Cardiac ventricle fibroblast (primary cell): Measurements from ENCODE around the gene UTS2R. TPM values are rescaled to one million over a fixed set of nuclear protein-coding genes. Genes with fewer than 3 reads are reported as not detected.

Experiments used
- total RNA-seq: library from RNA; depleted of rRNA; stranded (reverse); fragments of >200 nt; gene quantifications from 2 replicates; pipeline ENCODE4 v1.2.3, GENCODE V29; 2015

UTS2R gene
- total RNA-seq = not detected in 2 replicates

GRCh38 chr17:82371333-82372248, at the start of gene UTS2R:
Gene UTS2R (plus strand): TSS chr17:82371765. CDS start chr17:82374325, 2,560 bp downstream.

GRCh38 chr17:82333279-82334171, 38.0 kb upstream of the UTS2R start, which contains the start of gene SECTM1:
Gene SECTM1 (minus strand): TSS chr17:82333766. CDS start chr17:82327240, 6,526 bp downstream.

GRCh38 chr17:82358465-82359350, 12.9 kb upstream of the UTS2R start, which contains the start of gene TEX19:
Gene TEX19 (plus strand): TSS chr17:82359247. CDS start chr17:82362151, 2,904 bp downstream.

DNA sequence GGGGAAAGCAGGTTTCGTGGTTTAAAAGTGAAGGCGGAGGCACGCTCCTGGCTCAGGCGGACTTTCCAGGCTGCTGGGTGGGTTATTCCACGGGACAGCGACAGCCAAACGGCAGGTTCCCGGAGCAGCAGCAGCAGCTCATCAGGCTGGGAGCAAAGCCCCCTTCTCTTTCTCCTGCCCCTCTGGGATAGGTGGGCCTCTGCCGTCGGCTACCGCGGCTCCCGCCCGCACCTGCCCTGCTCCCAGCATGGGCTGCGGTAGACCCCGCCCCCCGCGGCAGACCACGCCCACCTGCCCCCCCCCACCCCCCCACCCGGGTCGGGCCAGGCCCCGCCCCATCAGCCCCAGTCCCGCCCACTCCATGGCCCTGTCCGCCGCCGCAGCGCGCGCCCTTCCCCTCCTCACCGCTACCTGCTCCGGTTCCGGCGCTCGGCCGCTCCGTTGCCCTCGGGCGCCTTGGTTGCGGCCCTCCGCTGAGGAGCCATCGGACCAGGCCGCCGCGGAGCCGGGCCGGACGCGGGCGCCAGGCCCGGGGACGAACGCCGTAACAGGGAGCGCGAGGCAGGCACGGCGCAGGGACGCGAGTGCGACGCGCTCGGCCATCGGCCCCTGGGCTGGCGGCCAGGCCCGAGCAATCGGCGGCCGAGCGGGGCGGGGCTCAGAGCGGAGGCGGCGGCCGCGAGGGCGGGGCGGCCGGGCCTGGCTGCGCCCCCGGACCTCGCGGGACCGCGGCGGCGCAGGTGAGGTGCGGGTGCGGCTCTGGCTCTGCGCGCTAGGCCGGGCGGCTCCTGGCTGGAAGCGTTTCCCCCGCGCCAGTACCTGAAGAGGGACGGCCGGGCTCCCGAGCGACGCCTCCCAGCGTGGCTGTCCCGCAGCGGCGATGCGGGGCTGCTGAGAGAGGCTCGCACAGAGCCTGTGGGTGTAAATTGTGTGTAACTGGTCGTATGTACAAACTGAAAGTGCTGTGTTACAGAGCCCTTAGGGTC, 46.7 kb downstream of the UTS2R start, which contains the start of the genes HEXD and OGFOD3:
Gene HEXD (plus strand): TSS at position 347 of the 986 bp plus-strand sequence. CDS start 1,453 bp downstream, outside the sequence.
Gene OGFOD3 (minus strand): TSS at position 586 of the 986 bp plus-strand sequence. CDS start 101 bp downstream, at position 485.

Other genes with a start within 250 kb of the UTS2R start
- 8.7 and 9.5 TPM in 2 replicates for gene CCDC57, start 158.9 kb upstream of the UTS2R start, total RNA-seq
- 107 and 162 TPM in 2 replicates for gene SLC16A3, start 142.7 kb upstream of the UTS2R start, total RNA-seq
- gene CSNK1D, start 98.1 kb upstream of the UTS2R start, total RNA-seq = 59.9 and 85.4 TPM in 2 replicates
- 0.20 TPM in 1 of 2 replicates, not detected in the other for gene CD7, start 54.2 kb upstream of the UTS2R start, total RNA-seq
- 8.6 and 12.6 TPM in 2 replicates for gene SECTM1, start 38.0 kb upstream of the UTS2R start, total RNA-seq
- gene TEX19, start 12.5 kb upstream of the UTS2R start, total RNA-seq = not detected in 2 replicates
- 6.9 and 13.8 TPM in 2 replicates for gene HEXD, start 46.6 kb downstream of the UTS2R start, total RNA-seq
- 30.7 and 42.5 TPM in 2 replicates for gene OGFOD3, start 46.8 kb downstream of the UTS2R start, total RNA-seq
- 42.2 and 67.1 TPM in 2 replicates for gene CYBC1, start 79.0 kb downstream of the UTS2R start, total RNA-seq
- gene NARF, start 87.0 kb downstream of the UTS2R start, total RNA-seq = 16.7 and 20.0 TPM in 2 replicates
- 23.2 and 24.8 TPM in 2 replicates for gene FOXK2, start 148.0 kb downstream of the UTS2R start, total RNA-seq